HepG2 (cell line): ENCODE measurements around the gene FAM234B. TPM values are rescaled to one million over a fixed set of nuclear protein-coding genes. Genes with fewer than 3 reads are reported as not detected.

ENCODE experiments used
- EP300 ChIP-seq, 3 experiments: sonication (generic) in 1 of 3; formaldehyde crosslinking in 1 of 3; IDR thresholded peaks; 2 replicates each; pipeline versions ENCODE4 v1.5.1 to v1.6.1; 2011 to 2020; ENCODE audit warnings: low read depth in 2 of 3, low read length in 2 of 3, borderline replicate concordance in 1 of 3, improper control_type of control experiment in 1 of 3, mild to moderate bottlenecking in 1 of 3, missing genetic modification reagents in 1 of 3, moderate library complexity in 1 of 3
- HES4 ChIP-seq: sonication (generic); formaldehyde crosslinking; IDR thresholded peaks from 2 replicates; pipeline ENCODE4 v1.9.0; 2021; ENCODE audit warnings: mild to moderate bottlenecking, missing genetic modification reagents, borderline replicate concordance
- HNRNPLL ChIP-seq: fragments of 200-400 bp; formaldehyde crosslinking; IDR thresholded peaks from 2 replicates; pipeline ENCODE4 v1.6.1; 2017; ENCODE audit warnings: mild to moderate bottlenecking, low read depth, low read length; ENCODE audit not compliant: poor library complexity, severe bottlenecking
- MTF2 ChIP-seq: sonication (generic); formaldehyde crosslinking; IDR thresholded peaks from 2 replicates; pipeline ENCODE4 v1.5.0; 2020; ENCODE audit warnings: missing genetic modification reagents, borderline replicate concordance
- POGK ChIP-seq: sonication (generic); formaldehyde crosslinking; conservative IDR thresholded peaks from 2 replicates; pipeline ENCODE4 v1.8.0; 2022; ENCODE audit warnings: mild to moderate bottlenecking, moderate library complexity, missing genetic modification reagents
- PRDM10 ChIP-seq: sonication (generic); formaldehyde crosslinking; IDR thresholded peaks from 2 replicates; pipeline ENCODE4 v1.4.0; 2020; ENCODE audit warnings: low read depth, missing genetic modification reagents
- SALL1 ChIP-seq: sonication (generic); formaldehyde crosslinking; IDR thresholded peaks from 2 replicates; pipeline ENCODE4 v1.8.0; 2022; ENCODE audit warnings: mild to moderate bottlenecking, missing genetic modification reagents
- ZNF121 ChIP-seq: sonication (generic); formaldehyde crosslinking; IDR thresholded peaks from 2 replicates; pipeline ENCODE4 v1.5.0; 2020; ENCODE audit warnings: mild to moderate bottlenecking, missing genetic modification reagents
- ZNF614 ChIP-seq: IDR thresholded peaks from 2 replicates; pipeline ENCODE4 v1.6.1; 2018; ENCODE audit warnings: missing biosample characterization, missing genetic modification reagents, inconsistent platforms, borderline replicate concordance
- ZNF646 ChIP-seq: sonication (generic); formaldehyde crosslinking; IDR thresholded peaks from 2 replicates; pipeline ENCODE4 v1.9.0; 2021; ENCODE audit warnings: mild to moderate bottlenecking, missing genetic modification reagents
- ZNF781 ChIP-seq: sonication (generic); formaldehyde crosslinking; IDR thresholded peaks from 2 replicates; pipeline ENCODE4 v1.5.1; 2020; ENCODE audit warnings: borderline replicate concordance, mild to moderate bottlenecking, missing genetic modification reagents; ENCODE audit errors: not compliant biosample characterization
- polyA plus RNA-seq, 8 experiments: library from polyadenylated mRNA; depleted of rRNA in 3 of 8; stranded (reverse) in 7 of 8; unstranded in 1 of 8; fragments of >200 nt; fragmentation: Illumina TruSeq in 4 of 8; extraction: Trizol in 4 of 8; gene quantifications; 2 replicates each; pipeline versions ENCODE4 v1.2.1 to v1.2.3, GENCODE V29; 2011 to 2016; ENCODE audit warnings: low read depth in 4 of 8, missing spikeins in 1 of 8, mixed read lengths in 1 of 8; ENCODE audit not compliant: insufficient read depth in 1 of 8
- total RNA-seq, 5 experiments: library from RNA; depleted of rRNA; stranded (reverse); fragments of >200 nt; fragmentation: Illumina TruSeq; extraction: Trizol; gene quantifications; 2 replicates each; pipeline ENCODE4 v1.2.3, GENCODE V29; 2016; ENCODE audit warnings: low read depth in 1 of 5

Gene FAM234B
- total and polyA plus RNA-seq, 2 of the 13 experiments (the other 11 are each of a cell fraction or from before 2014, with no cell fraction given): 7.8 to 13.8 TPM

- TF ChIP-seq ZNF646 (CRISPR knock-in tag) (no peak), ZNF781 (CRISPR knock-in tag) (peak; percentile 67), ZNF121 (CRISPR knock-in tag) (peak; percentile 48; the same call in 1 of the 2 replicates), PRDM10 (CRISPR knock-in tag) (no peak), MTF2 (peak; percentile 78; the same call in 1 of the 2 replicates), SALL1 (CRISPR knock-in tag) (peak; percentile 70; the same call in 1 of the 2 replicates), HES4 (CRISPR knock-in tag) (0 out of 2 replicates have a peak, but pooled peaks have one; percentile 53), ZNF614 (CRISPR knock-in tag) (peak; percentile 11; the same call in 1 of the 2 replicates), HNRNPLL (peak; percentile 37), POGK (CRISPR knock-in tag) (peak; percentile 79), EP300 (IDR thresholded peaks at IDR 0.05; ENCODE audit: low read depth in 2 of 2, low read length in 2 of 2) (no peak), EP300 (CRISPR knock-in tag; IDR thresholded peaks at IDR 0.05; ENCODE audit: borderline replicate concordance) (no peak)
Measured at GRCh38 chr12:13044002-13044905, at the start of gene FAM234B (continued).
